Activated CD8-positive, alpha-beta memory T cell treated with anti-CD3 and anti-CD28 coated beads for 1 hour (primary cell): Measurements from ENCODE around the gene DOK1.
"Not testable (repeated sequence)": the region's sequence is repeated elsewhere in the genome, so short reads cannot be mapped to it uniquely, and the experiment has no call there.

Source experiments
- DNase-seq, 2 donors: peaks; one replicate each; pipeline ENCODE4 v3.0.0-alpha.2; 2020; ENCODE audit warnings: low read depth in 1 of 2; ENCODE audit errors: extremely low read depth in 1 of 2

The DOK1 gene

GRCh38 chr2:74548285-74548899 lies 6.1 kb upstream of the DOK1 start:
- DNase-seq, result no peak

- no peak for DNase-seq
These were observed 5.4 kb upstream of the DOK1 start for GRCh38 chr2:74548900-74549826.

DNA sequence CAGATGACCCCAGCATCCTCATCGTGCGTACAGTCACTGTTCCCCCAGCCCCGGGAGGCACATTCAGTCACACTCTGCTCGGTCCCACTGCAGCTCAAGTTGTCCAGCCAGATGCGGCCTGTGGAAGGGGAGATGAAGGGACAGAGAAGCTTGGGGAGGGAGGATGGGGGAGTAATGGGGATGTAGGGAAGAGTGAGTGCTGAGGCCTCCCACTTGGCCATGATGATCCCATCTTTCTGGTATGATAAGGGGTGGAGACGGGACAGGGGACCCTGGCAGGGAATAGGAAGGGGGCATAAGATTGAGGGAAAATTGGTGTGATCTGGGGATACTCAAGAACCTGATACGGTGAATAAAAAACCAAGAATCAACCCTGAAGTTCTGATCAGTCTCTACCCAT lies 4.3 kb upstream of the DOK1 start:
- DNase-seq, result no peak

- DNase-seq, result no peak
These were observed 3.0 kb upstream of the DOK1 start for GRCh38 chr2:74551530-74551929.

DNA sequence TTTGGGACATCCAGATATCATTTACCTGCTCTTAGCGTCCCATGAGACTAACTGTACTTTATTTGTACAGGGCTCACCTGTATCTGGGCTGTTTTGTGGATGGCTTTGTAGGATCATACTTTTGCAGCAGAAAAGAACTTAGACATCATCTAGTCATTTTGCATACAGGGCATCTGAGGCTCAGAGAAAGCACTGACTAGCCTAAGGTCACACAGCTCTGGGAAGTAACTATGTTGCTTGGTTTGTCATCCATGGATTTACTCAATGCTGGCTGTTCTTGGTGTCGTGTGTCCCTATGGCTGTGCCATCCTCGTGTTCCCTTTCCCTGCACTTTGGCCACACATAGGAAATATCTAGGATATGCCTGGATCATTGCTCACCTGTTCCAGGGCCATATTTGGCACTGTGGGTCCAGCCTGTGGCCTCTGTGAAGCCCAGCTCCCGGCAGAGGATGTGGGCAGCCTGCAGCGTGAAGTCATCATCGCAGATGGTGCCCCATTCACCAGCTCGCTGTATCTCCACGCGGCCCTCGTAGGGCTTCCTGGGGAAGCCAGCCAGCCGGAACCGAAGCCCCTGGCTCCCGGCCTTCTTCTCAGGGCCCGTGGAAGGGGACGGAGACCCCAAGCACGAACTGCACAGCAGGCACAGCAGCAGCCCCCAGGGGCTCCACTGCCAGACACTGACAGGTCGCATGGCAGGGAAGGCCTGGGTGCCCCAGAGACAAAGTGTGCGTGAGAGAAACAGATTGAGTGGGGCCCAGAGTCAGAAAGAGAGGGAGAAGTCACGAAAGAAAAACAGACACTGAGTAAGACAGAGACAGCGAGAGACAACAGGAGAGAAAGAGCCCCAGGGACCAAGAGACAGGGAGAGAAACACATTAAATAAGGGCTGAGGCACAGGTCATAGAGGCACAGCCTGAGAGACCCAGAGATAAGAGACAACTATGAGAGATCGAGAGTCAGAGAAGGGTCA lies 2.3 kb upstream of the DOK1 start:
- no peak for DNase-seq

DNA sequence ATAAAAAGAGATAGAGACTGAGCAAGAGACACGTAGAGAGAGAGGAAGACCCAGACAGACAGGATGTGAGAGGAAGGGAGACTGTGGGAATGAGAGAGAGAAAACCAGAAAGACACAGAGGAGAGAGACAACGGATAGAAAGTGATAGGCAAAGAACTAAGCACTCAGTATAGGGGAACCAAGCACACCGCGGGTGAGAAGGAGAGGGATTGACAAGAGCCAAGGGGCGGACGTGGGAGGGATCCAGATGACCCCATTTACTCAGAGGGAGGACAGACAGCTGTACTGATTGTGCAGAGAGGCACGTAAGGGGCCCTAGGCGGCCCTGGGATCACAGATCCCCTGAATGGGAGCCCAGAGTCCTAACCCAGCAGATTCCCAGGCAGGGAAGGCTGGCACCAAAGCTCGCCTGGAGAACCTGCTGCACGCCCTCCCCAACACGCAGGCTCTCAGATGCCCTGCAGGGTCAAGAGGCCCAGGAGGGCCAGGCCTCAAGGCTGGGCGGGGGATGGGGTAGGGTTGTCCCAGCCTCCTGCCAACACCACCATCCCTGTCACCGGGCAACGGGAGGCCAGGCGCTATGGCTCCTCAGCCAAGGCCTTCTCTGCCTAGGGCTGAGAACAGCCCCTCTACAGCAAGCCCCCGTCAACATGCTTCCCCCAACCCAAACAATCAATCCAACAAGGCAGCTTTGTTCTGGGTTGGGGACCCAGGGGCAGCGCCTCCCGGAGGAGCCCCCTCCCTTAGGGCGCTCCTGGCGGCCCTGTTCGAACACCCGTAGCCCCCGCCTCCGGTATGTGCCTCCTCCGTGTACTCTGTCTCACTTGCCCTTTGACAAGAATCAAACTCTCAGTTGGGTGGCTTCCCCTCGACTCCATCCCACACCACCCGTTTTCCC lies 1.4 kb upstream of the DOK1 start:
- DNase-seq, result no peak

DNA sequence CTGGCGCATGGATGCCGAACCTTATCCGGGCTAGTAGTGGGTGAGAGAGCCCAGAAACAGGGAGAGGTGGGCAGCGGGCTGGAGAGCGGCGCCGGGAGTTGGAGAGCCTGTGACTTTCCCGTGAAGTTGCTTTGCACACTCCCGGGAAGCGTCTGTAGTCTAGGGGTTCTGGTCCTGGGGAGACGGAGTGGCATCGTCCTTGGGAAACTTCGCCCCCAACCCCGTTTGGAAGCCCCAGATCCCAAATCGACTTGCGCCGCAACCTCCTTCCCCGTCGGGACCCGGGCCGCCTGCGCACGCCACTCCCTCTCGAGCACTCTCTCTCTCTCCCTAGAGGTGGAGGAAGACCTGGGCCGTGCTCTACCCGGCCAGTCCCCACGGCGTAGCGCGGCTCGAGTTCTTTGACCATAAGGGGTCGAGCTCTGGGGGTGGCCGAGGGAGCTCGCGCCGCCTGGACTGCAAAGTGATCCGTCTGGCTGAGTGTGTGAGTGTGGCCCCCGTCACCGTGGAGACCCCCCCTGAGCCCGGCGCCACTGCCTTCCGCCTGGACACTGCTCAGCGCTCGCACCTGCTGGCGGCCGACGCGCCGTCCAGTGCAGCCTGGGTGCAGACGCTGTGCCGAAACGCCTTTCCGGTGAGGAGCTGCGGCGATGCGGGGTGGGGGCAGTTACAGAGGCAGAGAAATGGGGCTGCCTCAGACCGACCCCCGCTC lies 456 bp downstream of the DOK1 start:
- DNase-seq, result no peak

DNA sequence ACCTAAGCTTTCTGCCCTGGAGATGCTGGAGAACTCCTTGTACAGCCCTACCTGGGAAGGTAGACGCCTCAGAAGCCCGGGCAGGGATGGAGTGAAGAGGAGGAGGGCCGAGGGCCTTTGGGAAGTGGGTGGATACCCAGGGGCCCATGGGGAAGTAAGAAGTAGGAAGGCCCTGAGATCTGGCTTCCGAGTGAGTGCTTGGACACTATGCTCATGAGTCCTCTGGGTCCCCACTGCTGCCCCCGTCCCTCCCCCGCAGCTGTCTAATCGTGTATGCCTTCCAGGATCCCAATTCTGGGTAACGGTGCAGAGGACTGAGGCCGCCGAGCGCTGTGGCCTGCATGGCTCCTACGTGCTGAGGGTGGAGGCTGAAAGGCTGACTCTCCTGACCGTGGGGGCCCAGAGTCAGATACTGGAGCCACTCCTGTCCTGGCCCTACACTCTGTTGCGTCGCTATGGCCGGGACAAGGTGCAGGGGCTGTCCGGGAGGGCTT lies 1.1 kb downstream of the DOK1 start:
- DNase-seq, result no peak

DNA sequence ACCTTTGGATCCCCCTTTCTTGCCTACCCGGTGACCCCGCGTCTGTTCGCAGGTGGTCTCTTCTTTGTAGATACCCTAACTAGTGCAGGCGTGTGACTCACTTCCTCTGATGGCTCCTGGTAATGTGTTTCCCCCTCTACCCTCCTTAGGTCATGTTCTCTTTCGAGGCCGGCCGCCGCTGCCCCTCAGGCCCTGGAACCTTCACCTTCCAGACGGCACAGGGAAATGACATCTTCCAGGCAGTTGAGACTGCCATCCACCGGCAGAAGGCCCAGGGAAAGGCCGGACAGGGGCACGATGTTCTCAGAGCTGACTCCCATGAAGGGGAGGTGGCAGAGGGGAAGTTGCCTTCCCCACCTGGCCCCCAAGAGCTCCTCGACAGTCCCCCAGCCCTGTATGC lies 1.6 kb downstream of the DOK1 start:
- DNase-seq, result no peak

DNA sequence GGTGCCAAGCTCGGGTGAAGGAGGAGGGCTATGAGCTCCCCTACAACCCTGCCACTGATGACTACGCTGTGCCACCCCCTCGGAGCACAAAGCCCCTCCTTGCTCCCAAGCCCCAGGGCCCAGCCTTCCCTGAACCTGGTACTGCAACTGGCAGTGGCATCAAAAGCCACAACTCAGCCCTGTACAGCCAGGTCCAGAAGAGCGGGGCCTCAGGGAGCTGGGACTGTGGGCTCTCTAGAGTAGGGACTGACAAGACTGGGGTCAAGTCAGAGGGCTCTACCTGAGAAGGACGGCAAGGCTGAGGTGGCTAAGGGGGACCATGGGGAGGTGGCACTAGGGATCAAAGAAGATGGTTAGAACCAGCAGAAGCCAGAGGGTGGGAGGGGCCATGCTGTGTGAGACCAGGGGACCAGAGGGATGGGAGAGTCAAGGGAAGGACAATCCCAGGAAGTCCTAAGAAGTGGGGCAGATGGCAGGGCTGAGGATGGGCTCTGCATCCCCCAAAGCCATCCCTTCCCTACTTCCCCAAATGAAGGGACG lies 2.4 kb downstream of the DOK1 start:
- no peak for DNase-seq

DNA sequence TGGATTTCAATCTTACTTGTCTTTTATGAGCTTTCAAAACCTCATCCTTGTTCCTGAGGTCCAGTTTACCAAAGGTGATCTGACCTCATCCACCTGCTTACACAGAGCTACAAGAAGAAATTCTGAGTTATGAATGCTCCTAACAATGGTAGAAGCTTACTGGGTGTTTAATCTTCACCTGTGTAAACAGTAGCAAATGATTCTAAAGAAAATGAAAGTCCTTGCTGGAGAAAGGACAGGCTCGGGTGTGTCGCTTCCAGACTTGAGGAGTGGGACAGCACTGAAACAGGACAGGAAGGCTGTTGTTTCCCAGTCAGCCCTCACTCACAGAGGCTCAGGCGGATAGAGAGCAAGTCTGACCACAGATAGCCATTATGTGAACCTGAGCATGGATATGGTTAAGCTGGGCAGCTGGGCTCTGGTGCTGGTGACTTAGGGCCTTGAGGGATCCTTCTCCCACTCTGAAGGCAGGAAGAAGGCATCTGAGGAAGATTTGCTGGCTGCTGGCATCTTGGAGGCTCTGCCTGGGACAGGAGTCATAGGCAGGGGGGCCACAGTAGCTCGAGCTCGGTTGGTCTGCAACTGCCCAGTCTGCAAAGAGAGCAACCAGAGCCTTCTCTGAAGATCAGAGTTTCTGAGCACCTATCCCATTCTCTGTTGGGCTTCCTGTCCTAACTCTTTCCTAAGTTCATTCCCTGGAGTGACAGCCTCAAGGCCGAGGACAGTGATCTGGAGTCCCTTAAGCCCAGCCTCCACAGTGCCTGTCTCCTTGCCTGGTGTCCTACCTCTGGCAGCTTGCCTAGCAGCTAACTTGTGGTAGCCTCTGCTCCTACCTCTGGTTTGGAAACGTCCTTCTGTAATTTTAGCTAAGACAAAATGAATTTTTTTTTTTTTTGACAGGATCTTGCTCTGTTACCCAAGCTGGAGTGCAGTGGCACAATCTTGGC lies 4.0 kb downstream of the DOK1 start:
- no peak for DNase-seq

GRCh38 chr2:74559912-74560311 lies 5.4 kb downstream of the DOK1 start:
- DNase-seq, result no peak

GRCh38 chr2:74560591-74560990 lies 6.1 kb downstream of the DOK1 start:
- no peak for DNase-seq

GRCh38 chr2:74561022-74561421 lies 6.5 kb downstream of the DOK1 start:
- not testable (repeated sequence) for DNase-seq

DNA sequence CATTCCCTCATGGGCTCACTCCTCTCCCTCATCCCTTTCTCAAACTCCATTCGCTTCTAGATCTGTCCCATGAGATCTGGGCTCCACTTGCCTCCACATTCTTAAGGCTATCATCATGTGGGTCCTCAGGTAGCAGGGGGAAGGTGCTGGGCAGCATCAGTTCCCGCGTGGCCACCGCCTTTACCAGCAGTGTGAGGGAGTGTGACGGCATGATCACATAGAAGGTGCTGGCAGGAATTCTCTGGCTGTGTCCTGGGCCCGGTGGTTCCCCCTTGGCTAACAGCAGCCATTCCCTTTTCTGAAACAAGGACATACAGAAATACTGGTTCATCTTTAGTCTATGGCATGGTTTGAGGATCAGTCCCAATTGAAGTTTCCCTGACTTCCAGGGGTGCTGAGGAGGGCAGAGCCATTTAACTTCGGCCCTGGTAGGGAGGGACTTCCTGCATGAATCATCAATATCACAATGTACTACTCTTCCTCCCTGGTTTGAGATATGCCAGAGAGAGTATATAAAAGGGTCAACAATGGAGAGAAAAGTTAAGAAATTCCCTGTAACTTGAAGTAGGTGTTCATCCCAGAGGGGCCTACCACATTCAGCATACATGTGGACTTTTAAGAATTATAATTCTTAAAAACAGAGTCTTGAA lies 7.7 kb downstream of the DOK1 start:
- no peak for DNase-seq

DNA sequence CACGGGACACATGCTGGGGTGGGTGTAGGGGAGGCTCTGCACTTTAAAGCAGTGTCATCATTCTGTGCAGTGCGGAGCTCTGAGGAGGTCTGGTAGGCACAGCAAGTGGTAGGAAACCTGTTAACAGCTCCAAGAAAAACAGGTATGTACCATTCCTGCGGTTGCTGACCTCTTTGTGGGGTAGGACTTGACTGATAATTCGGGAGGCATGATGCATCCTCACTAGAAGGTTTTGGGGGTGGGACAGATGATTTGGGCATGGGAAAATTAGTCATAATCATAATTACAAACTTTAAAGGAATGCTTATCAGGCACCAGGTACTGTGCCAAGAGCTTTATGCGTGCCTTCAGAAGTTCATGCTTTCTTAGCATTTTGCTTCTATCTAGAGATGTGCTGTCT lies 9.7 kb downstream of the DOK1 start:
- DNase-seq, result no peak

DNA sequence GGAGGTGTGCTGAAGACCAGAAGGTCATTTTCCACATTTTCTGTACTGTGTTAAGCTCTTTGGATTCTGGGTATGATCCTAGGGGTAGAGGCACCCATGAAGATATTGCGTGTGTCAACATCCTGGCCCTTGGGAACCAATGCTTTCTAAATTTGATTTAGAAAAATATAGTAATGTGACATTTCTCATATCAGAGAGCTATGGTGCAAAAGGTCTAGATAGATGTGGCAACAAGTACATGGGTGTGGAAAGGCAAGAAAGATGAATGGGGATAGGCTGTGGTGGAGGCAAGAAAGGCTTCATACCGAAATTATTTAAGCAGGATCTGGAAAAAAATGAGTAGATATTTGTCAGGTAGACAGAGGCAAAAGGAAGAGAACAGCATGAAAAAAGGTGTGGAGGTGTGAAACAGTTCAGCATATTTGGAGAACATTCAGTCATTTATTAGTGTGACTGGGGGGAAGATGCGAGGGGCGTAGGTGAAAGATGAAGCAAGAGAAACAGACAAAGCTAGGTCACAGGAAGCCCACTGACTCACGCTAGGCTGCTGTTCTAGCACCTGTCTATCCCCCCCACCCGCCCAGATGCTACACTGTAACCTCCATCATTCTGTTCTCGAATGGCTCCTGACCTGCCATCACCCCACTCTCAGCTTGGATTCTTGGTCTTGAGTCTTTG lies 11.7 kb downstream of the DOK1 start:
- DNase-seq, result no peak
